GM21717 (cell line): ENCODE measurements around the gene SKAP1.
"Not testable (repeated sequence)": the region's sequence is repeated elsewhere in the genome, so short reads cannot be mapped to it uniquely, and the experiment has no call there.

ENCODE experiments used
- ATAC-seq: cut with Tn5 transposase; IDR thresholded peaks from one replicate; pipeline ENCODE4 v1.9.1; 2021; ENCODE audit warnings: mild to moderate bottlenecking, moderate library complexity; ENCODE audit not compliant: unreplicated experiment

The SKAP1 gene

DNA sequence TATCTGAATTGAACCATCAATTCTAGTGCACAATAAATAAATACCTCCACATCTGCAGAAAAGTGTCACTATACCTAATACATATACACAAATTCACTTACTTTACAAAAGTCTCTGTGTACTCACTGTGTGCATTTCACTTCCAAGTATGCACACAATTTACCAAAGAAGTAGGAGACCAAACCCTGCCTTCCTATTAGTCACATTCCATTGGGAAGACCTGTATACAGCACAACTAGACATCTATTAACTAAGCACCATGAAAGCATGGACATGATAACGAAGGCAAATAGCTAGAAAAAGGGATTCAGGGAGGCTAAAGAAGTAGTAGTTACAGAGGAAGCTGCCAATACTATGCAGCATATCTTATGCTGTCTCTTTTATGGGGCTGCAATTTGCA lies 183.0 kb downstream of the SKAP1 start:
- no peak for ATAC-seq

DNA sequence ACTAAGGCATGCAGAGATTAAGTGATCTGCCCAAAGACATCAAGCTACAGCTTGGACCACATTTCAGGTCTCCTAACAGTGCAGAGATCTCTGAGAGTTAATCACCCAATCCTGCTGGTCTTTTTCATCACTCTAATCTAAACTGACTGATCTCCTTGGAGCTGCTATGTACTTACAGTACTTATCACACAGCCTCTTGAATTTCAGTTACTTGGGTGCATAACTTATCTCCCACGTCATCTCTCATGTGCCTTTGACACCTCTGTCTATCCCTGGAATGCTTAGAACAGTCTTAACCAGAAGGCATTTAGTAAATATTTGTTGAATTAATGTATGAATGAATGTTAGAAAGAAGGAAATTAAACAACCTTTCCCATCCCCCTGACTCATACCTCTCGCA lies 183.4 kb downstream of the SKAP1 start:
- no peak for ATAC-seq

DNA sequence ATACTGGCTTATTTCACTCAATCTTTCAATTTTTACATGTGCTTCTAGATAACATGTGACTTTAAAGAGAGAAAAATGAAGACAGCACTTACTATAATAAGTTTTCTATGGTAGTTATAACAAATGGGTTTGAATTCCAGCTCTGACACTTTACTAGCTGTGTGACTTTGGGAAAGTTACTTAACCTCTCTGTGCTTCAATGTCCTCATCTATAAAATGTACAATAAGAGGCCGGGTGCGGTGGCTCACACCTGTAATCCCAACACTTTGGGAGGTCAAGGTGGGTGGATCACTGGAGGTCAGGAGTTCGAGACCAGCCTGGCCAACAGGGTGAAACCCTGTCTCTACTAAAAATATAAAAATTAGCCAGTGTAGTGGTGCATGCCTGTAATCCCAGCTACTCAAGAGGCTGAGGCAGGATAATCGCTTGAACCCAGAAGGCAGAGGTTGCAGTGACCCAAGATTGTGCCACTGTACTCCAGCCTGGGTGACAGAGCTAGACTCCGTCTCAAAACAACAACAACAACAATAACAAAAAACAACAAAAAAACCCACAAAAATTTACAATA lies 184.5 kb downstream of the SKAP1 start:
- not testable (repeated sequence) for ATAC-seq

DNA sequence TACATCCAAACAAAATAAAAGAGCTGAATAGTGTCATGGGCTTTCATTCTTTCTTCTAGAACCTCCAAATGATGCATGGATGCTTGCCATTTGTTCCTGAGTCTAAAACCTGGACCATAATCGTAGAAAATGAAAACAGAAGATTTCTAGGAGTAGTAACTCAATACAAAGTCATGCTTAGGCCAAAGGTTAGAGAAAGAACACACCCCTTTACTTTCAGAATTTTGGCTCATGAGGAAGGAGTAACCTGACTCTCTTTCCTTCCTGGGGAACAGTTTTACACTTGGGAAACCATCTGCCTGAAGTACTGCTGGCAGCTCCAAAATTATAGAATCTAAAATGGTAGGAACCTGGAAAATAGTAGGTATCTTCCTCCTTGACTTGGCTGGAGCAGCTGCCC lies 185.2 kb downstream of the SKAP1 start:
- no peak for ATAC-seq

DNA sequence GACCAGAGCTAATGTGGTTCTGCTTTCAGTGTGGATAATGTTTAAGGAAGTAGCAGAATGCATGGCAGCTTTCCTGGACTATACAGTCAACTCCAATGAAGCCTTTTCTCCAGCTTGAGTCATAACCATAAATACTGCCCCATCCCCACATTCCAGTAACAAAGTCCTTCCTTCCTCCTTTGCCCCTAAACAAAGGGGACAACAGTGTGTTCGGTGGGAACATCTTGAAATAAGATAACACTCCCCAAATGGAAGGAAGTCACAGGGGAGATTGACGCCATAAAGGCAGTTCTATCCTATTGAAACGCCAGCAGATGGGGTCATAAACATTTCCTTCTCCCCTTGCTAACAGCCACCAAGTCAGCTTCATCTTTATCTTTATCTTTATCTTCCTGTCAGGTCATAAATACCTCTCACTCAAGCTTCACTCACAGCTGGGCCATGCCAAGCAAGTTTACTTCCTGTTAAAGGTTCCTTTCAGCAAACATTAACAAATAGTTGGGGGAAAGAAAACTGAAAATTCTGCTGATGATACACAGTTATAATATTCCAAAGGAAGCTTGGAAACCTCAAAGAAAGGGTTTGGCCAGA lies 185.8 kb downstream of the SKAP1 start:
- no peak for ATAC-seq

DNA sequence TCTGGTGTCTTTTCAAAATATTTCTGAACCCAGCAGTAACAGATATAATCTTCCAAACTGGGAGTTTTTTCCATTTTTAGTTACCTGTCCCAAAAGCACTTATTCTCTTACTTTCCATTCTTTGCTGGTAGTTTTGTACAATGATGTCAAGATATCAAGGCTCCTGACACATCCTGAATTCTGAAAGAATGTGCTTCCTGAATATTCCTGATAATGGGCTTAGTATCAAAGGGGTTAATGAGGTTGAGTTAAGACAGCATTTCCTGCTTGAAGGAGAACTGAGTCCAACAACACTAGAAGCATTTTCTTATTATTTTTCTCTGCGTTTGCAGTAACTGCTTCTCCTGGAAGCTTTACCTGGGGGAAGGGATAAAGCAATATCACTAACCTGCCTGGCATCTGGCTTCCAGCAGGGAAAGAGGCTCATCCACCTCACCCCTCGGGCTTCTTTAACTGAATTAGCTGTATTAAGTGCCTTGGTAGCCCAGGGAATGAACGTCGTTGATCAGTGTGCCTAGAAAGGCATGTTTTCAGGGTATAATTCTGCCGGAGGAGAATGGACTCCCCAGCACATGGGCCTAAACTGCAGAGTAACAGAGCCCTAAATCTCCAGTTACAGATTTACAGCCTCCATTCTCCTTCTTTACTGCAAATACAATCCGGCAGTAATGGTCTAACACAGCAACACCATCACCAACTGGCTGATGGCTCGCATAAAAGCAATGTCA lies 188.1 kb downstream of the SKAP1 start:
- no peak for ATAC-seq

DNA sequence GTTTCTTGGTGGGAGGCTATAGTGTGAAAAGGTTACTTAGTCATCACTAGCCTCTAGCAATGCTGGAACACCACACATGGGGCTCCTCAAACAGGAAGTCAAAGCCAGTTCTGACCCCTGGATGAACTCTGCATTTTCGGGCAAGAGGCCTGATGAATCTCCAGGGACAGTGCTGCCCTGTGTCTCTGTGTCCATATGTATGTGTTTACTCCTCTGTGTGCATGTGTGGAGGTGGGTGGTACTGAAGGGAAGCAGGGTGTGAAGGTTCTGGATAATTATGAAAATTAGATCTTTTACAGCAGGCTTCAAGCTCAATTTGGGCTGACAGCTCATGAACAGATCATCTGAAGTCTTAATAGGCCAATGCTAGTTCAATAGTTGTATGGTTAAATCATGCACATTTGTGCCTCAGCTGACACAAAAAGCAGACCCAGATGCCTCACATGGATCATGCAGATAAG lies 188.9 kb downstream of the SKAP1 start:
- ATAC-seq = peak; percentile 83

DNA sequence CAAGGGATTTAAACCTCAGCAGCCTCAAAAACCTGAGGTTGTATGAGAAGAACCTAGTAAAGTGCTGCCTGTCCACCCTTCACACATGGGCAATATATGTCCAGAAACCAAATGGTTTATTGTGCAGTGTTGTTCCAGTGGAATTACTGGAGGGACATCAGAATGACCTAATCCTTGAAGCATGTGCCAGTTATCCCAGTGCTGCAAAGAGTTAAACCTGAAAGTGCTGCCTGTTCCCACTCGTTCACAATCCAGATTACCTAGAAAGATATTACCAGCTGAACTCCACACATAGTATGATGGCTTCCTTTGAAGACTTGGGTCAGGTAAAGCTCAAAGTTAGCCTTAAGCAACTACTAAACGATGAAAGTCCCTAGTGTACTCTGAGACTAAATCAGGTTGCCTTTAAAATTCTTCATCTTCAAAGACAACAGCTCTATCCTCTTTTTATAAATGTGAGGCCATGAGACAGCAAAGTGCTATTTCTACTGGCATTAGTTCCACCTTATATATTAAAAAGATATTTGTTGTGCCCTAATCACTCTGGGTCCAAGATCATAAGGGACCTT lies 189.4 kb downstream of the SKAP1 start:
- ATAC-seq = no peak

DNA sequence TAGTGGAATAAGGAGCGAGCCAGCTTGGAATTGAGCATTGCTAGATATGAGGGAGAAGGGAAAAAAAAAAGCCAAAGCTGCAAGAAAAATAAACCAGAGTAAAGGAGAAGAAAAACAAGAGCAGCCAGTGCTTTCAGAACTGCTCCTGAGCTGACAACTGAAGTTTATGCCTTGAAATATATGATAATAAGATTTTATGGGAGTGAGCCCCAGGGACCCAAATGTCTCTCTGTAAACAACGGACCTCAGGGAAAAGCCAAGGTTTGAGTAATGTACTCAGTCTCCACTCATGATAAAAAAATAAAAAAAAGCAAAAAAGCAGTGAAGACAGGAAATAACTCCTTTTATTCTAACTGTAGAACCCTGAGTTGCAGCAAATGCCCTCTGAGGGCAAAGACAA lies 189.9 kb downstream of the SKAP1 start:
- ATAC-seq = no peak

DNA sequence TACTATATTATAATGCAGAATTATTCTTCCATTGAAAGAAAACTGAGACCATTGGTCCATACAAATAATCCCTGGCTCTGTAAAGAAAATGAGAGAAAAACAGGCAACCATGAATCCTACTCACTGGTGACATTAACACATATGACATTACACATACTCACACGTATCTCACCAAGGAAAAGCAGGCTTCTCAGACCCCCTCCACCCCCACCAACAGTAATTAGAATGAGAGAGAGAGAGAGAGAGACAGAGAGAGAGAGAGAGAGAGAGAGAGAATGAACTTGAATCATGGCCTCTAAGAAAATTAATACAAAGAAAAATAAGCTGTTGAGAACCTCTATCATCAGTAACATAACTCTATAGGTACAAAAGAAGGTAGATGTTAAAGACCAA lies 190.4 kb downstream of the SKAP1 start:
- no peak for ATAC-seq

DNA sequence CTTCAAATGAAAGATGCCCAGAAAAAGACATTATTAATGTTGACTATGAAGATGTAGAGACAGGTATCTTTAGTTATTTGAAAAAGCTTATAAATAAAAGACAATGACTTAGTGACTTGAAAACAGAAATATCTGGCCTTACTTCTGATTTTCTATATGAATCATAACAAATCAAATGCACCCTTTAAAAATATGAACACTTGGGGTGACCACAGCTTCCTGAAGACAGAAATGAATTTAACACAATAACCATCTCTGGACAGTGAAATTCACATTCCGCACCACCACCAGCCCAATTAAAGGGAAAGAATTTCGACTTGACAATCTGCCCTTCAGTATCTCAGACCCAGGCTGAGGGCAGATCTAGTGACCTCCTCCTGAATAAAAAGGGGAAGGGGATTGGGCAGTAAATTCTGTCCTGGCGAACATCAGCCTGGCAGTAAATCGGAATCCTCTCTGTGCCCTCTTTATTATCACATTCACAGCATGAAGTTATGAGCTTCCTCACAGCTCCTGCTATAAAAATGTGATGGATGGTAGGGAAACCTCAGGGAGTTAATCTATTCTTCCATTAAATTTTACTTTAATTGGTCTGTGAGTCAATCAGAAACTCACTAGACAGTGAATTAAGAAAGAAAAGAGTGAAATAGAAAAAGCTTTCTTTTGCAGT lies 190.9 kb downstream of the SKAP1 start:
- ATAC-seq = no peak

DNA sequence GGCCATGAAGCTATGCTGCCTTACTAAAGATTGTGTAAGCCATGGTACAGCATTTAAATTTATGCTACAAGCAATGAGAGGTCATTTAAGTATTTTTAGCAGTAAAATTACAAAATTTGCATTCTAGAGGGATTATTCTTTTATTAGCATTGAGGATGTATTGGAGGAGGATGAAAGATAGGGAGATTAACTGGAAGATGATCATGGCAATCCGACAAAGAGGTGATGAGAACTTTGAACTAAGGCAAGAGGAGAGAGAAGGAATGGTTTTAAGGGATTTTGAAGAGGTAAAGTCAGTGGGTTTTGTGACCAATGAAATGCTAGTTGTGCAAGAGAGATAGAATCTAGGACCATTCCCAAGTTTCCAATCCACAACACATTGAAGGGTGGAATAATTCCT lies 192.6 kb downstream of the SKAP1 start:
- no peak for ATAC-seq

DNA sequence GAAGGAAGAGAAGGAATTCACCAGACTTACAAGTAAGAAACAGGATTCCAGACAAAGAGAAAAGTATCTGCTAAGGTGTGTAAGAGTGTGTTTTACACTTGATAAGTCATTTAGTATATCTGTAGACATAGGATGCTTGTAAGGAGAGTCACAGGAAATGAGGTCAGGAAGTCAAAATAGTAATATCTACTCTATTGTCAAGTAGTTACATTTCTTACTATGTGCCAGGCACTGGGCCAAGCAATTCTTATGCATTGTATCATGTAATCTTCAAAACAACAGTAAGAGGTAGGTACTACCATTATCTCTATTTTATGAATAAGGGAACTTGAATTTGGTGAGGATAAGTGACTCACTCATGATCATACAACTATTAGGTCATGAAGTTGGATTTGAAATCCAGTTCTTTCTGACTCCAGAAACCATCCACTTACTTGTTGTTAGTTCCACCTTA lies 193.3 kb downstream of the SKAP1 start:
- ATAC-seq = no peak

DNA sequence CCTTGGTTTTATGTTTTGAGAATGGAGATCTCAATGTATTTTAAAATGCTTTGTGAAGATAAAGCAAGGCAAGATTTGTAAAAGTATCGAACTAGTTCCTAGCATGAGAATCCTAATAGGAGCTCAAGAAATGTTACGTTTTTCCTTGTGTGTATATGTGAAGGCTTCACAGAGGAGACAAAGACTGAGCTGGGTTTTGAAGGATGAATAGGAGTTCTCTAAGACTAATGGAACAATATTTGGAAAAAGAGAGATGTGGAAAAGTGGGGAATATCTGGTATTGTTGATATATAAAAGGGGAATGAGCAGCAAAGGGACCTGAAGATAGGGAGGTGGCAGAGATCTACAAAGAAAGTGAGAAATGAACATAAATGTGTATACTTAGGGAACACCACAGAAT lies 195.1 kb downstream of the SKAP1 start:
- no peak for ATAC-seq

DNA sequence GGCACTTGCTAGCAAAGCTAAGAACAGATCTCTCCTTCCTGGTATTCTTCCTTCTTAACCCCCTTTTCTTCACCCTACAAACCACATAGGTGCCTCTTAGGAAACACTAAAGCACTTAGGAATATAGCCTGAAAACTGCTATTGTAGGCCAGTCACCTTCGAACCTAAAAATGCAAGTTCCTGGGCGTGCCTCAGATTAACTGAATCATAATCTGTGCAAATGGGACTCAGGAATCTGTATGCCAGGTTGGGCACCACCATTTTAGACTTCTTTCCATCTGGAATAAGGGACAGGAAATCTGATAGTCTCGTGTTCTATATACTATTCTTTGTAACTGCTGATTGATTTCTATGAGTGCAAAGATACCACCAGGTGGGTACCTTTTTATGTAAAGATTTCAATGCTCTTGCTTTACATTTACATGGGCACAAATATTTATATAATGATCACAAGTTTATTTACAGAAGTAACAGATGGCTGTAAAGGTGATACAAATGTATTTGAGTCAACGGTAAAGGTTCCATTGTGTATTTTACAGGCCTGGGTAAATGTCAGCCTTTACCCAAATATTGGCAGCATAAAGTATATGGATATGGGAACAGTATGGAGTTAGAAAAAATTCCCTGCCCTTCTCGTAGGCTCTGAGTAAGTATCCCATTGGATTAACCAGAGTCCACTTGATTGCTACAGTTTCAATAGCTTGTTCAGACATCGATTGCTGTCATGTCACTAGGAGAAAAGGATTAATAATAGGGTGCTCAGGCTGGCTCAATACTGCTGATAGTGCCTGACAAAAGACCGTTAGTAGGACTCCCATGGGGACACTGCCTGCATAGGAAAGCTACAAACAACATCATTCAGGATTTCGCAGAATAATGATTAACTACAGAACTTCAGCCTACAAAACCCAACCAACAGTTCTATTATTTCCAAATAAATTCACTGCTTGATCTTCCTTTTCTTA lies 197.7 kb downstream of the SKAP1 start:
- no peak for ATAC-seq

DNA sequence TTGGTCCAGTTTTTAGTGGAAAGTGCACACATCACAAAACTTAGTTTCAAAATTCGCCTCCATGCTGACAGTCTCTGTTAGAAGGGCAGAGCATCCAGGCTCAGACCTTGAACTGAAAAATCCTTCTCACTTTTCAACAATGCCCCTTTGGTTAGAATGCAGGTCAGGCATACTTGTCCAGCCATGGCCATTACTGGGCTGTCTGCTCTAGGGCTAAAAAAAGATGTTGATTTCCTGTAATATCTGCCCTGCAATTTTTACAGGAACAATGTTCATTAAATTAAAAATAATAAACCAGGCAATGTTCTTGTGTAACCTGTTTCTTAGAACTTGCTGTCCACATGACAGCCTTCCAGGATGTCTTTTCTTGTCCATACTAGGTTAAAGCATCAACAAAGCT lies 200.1 kb downstream of the SKAP1 start:
- no peak for ATAC-seq

DNA sequence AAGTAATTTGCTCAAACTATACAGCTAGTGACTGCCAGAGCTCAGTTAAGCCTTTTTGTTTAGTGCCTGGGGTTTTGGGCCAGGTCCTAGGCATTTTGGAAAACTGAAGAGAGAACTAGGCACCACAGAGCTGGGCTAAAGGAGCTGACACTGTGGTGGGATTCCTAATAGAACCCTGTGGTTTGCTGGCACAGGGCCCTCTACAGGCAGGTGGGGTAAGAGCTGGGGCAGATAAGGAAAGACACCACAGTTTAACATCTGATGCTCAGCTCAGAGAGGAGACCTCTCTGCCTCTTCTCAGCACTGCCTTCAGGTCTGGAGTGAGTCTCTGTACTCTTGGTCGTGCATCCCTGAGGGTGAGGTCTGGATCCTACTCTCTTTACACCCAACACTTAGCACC lies 201.3 kb downstream of the SKAP1 start:
- ATAC-seq = no peak

DNA sequence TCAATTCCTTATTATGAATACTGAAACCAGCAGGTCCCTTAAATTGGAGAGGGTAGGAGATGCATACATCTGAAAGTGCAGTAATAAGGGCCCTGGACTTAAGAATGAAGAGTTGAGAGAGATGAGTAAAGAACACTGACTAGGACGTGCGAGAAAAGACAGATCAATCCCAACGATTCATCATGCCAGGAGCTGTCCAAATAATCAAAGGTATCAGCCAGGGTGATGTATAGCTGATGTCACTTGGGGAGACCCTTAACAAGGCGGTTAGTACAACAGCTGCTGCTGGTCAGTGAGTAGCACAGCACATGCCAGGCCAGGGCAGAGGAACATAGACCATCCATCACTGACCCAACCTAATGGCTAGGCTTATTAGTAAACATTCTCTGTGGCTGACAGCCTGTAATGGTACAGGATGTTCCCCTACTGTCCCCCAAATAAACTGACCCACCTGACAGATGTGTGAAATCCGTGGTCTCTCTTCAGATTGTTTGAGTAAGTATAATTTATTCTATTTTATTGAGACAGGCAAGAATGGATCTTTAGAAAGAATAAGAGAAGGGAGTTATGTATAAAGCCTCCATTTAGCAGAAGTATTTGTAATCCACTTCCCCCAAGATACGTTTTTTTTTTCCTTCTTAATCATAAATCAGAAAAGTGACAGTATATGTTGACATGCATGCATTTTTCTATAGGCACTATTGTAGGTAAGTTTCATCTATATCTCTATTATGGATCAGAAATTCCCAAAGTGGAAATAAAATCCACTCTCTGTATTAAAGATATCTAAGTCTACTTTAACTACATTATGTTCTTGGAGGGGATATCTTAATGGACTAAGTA lies 204.1 kb downstream of the SKAP1 start:
- ATAC-seq = no peak

DNA sequence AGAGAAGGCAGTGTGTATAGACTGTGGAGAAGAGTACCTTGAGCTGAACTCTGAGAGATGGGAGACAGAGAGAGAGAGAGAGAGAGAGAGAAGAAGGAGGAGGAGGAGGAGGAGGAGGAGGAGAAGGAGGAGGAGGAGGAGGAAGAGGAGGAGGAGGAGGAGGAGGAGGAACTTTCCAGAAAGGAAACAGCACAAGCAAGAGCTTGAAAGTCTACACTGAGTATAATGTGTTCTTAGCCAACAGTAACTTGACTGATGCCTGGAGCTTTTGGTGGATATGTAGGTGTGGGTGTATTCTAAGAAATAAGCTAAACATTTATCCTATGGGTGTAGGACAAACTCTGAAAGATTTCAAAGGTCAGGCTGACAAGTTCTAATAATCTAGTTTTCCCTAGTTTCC lies 206.1 kb downstream of the SKAP1 start:
- ATAC-seq = no peak
